Common myeloid progenitor, CD34-positive (primary cell): Measurements from ENCODE around the gene RIMS3.
A peak's percentile ranks its signal among the peaks of the same experiment; 100 is the strongest.

Experiments used
- CTCF ChIA-PET: fragments of 350-600 bp; sonication (Branson Sonifier 250); formaldehyde crosslinking; loops from one replicate; lab custom pipeline; 2021; ENCODE audit warnings: antibody characterized with exemption; lab: Charles Lee
- POLR2A ChIA-PET: fragments of 350-600 bp; sonication (Branson Sonifier 250); formaldehyde crosslinking; loops from one replicate; lab custom pipeline; 2021; ENCODE audit warnings: antibody characterized with exemption; lab: Charles Lee
- DNase-seq, 3 donors: peaks; one replicate each; pipeline versions ENCODE4 v3.0.0 to v3.0.0-alpha.2; 2013
- H3K27ac ChIP-seq, 2 experiments: 1 replicate in 1 of 2; 2 replicates in 1 of 2; pipeline ENCODE4 v1.7.0; 2013; ENCODE audit warnings: inconsistent platforms in 2 of 2, low read length in 2 of 2, mild to moderate bottlenecking in 2 of 2, low read depth in 1 of 2, moderate library complexity in 1 of 2; ENCODE audit not compliant: severe bottlenecking in 2 of 2, insufficient read depth in 1 of 2, poor library complexity in 1 of 2
- H3K27me3 ChIP-seq, 5 experiments: replicated peaks in 2 of 5; 1 replicate in 3 of 5; 2 replicates in 2 of 5; pipeline versions ENCODE4 v1.6.1 to v1.7.0; 2013; ENCODE audit warnings: low read length in 4 of 5, mild to moderate bottlenecking in 2 of 5, moderate library complexity in 2 of 5, inconsistent platforms in 1 of 5; ENCODE audit not compliant: insufficient read depth in 5 of 5, control insufficient read depth in 4 of 5
- H3K36me3 ChIP-seq, 4 experiments: 1 replicate in 2 of 4; 2 replicates in 2 of 4; pipeline versions ENCODE4 v1.6.1 to v1.7.0; 2013; ENCODE audit warnings: low read length in 3 of 4, control low read depth in 1 of 4, mild to moderate bottlenecking in 1 of 4; ENCODE audit not compliant: control insufficient read depth in 4 of 4, insufficient read depth in 4 of 4
- H3K4me1 ChIP-seq, 4 experiments: 1 replicate in 3 of 4; 2 replicates in 1 of 4; pipeline versions ENCODE4 v1.6.1 to v1.7.1; 2013; ENCODE audit warnings: low read length in 3 of 4, mild to moderate bottlenecking in 3 of 4, control low read depth in 1 of 4, inconsistent platforms in 1 of 4, moderate library complexity in 1 of 4; ENCODE audit not compliant: control insufficient read depth in 4 of 4, insufficient read depth in 4 of 4; ENCODE audit errors: control extremely low read depth in 1 of 4
- H3K4me3 ChIP-seq, 7 experiments: 1 replicate in 4 of 7; 2 replicates in 3 of 7; pipeline versions ENCODE4 v1.5.1 to v1.7.0; 2013; ENCODE audit warnings: mild to moderate bottlenecking in 7 of 7, low read length in 6 of 7, moderate library complexity in 6 of 7, inconsistent platforms in 2 of 7, low read depth in 2 of 7, control low read depth in 1 of 7; ENCODE audit not compliant: insufficient read depth in 4 of 7, control insufficient read depth in 1 of 7; ENCODE audit errors: extremely low read depth in 1 of 7
- H3K9me3 ChIP-seq, 5 experiments: 1 replicate in 4 of 5; 2 replicates in 1 of 5; pipeline versions ENCODE4 v1.6.1 to v1.7.1; 2013; ENCODE audit warnings: low read length in 4 of 5, mild to moderate bottlenecking in 2 of 5, inconsistent platforms in 1 of 5, low read depth in 1 of 5, moderate library complexity in 1 of 5; ENCODE audit not compliant: control insufficient read depth in 4 of 5, insufficient read depth in 2 of 5; ENCODE audit errors: control extremely low read depth in 1 of 5
- WGBS: methylation state at CpG from one replicate; pipeline ENCODE4 v1.1.5; 2013; ENCODE audit not compliant: insufficient coverage; 5-methylcytosine and 5-hydroxymethylcytosine counted together

Gene RIMS3

DNA sequence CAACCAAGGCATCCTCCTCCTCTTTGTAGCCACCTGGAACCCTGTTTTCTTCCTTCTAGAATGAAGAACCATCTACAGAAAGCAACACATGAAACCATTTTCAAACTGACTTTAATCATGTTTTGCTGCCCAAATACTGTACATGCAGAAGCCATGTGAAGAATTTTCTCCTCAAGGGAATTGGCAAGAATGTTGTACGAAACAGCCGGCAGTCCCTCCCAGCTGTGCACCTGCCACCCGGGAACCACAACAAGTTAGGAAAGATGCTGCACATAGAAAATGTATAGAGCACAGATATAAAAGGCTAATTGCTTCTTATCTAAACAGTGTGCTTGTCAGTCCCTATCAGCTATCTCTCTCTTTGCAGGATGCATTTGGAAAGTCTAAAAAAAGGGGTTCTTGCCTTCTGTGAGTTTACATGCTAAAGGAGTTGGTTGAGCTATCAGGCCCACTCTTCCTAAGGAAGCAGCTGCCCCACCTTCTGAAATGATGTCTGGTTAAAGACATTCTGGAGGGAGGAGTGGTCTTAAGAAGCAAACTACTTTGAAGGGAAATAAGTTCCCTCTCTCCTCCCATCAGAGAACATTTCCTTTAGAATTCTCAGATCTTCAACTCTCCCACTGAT, 44.8 kb downstream of the RIMS3 start:
- WGBS = 92% methylated on average over 2 of the region's 3 CpGs
- Histone ChIP-seq H3K36me3 (no peaks in the 10 kb centered on the region), H3K4me3 (no peak overlapping the region), H3K27me3 (peaks cover 0 to 2% (median 0%) of the 10 kb centered on the region in 5 experiments), H3K27ac (no peak overlapping the region), H3K4me1 (peaks cover 0 to 17% (median 11%) of the 10 kb centered on the region in 4 experiments), H3K9me3 (no peaks in the 10 kb centered on the region)
- ChIA-PET CTCF (interaction anchor here (0.6 to 1.1 kb wide), 3 partner anchors 48 to 327 kb away, joined by 3 read pairs; no protein-coding TSS in a partner anchor), POLR2A (no interaction called here)
- no peak for DNase-seq

DNA sequence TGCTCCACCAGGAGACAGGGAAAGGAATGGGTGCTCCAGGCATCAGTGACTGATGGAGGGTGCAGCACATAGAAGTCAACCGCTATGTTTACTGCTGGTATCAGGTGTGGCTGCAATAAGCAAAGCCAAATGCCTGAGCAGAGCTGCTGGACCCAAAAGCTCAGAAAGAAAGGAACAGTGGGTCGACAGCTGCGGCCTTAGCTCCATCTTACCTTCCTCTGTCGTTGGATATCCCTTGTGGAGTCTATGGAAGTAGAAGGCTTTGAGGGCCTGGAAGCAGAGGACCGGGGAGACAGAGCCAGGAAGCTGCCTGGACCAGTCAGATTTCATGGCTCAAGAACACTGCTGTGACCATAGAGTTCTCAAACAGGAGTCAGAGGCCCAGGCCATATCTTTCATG, 45.3 kb downstream of the RIMS3 start:
- DNase-seq = no peak
- CTCF ChIA-PET = interaction anchor here (0.6 to 1.1 kb wide), 2 partner anchors 154 to 328 kb away, joined by 3 read pairs; no protein-coding TSS in a partner anchor
- Histone ChIP-seq H3K27ac (no peak overlapping the region), H3K36me3 (no peaks in the 10 kb centered on the region), H3K27me3 (peaks cover 0 to 2% (median 0%) of the 10 kb centered on the region in 5 experiments), H3K4me3 (no peak overlapping the region), H3K4me1 (peaks cover 0 to 17% (median 11%) of the 10 kb centered on the region in 4 experiments), H3K9me3 (no peaks in the 10 kb centered on the region)
- POLR2A ChIA-PET = no interaction called here
- 98% methylated on average over 5 of the region's 5 CpGs for WGBS

- DNase-seq = no peak
- Histone ChIP-seq H3K9me3 (no peaks in the 10 kb centered on the region), H3K4me3 (no peak overlapping the region), H3K27ac (no peak overlapping the region), H3K27me3 (peaks cover 0 to 2% (median 0%) of the 10 kb centered on the region in 5 experiments), H3K36me3 (no peaks in the 10 kb centered on the region), H3K4me1 (peaks cover 0 to 5% (median 0%) of the 10 kb centered on the region in 4 experiments)
- CTCF ChIA-PET = no interaction called here
- WGBS = no CpG with 5 or more reads among the region's 1 CpG
- POLR2A ChIA-PET = no interaction called here
These were observed 47.4 kb downstream of the RIMS3 start for GRCh38 chr1:40618108-40618507.

GRCh38 chr1:40612345-40612831, 53.1 kb downstream of the RIMS3 start:
- Histone ChIP-seq H3K36me3 (no peaks in the 10 kb centered on the region), H3K9me3 (peaks cover 0 to 2% (median 0%) of the 10 kb centered on the region in 5 experiments), H3K4me1 (no peaks in the 10 kb centered on the region), H3K27ac (no peak overlapping the region), H3K27me3 (no peaks in the 10 kb centered on the region), H3K4me3 (no peak overlapping the region)
- 59% methylated on average over 11 of the region's 11 CpGs for WGBS
- ChIA-PET POLR2A (no interaction called here), CTCF (interaction anchor here (0.8 to 1.8 kb wide), 8 partner anchors 12 to 341 kb away, joined by 3 to 7 read pairs (median 4); no protein-coding TSS in a partner anchor)
- peak; percentile 59 to 83 (median 77) for DNase-seq

- CTCF ChIA-PET = interaction anchor here (0.8 to 1.9 kb wide), 7 partner anchors 9 to 162 kb away, joined by 4 to 5 read pairs (median 4); no protein-coding TSS in a partner anchor
- WGBS = 93% methylated on average over 3 of the region's 7 CpGs
- no peaks in the 10 kb centered on the region for H3K36me3 ChIP-seq
- H3K4me1 ChIP-seq = no peaks in the 10 kb centered on the region
- DNase-seq = no peak
- H3K4me3 ChIP-seq = no peak overlapping the region
- POLR2A ChIA-PET = interaction anchor here (0.6 kb wide), 2 partner anchors 29 to 78 kb away, joined by 3 to 7 read pairs; no protein-coding TSS in a partner anchor
- no peak overlapping the region for H3K27ac ChIP-seq
- H3K9me3 ChIP-seq = peaks cover 0 to 2% (median 0%) of the 10 kb centered on the region in 5 experiments
- no peaks in the 10 kb centered on the region for H3K27me3 ChIP-seq
These were observed 55.3 kb downstream of the RIMS3 start for GRCh38 chr1:40610156-40610555.

DNA sequence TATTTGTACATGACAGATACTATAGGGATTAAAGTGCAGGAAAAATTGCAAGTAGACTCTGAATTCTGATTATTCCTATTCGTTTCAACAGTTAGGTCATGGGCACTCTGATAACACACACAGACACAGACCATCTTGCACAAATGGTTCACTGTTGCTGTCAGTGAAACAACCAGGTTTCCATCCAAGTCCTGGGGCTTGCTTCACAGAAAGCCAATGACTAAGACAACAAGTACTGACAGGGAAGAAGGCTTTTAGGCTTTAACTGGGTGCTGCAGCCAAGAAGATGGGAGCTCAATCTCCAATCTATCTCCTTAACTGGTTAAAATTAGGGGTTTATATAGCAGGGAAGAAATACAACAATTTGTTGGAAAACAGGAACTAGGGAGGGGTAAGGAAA, 57.6 kb downstream of the RIMS3 start:
- Histone ChIP-seq H3K27ac (no peak overlapping the region), H3K27me3 (no peaks in the 10 kb centered on the region), H3K9me3 (peaks cover 0 to 2% (median 0%) of the 10 kb centered on the region in 5 experiments), H3K4me1 (no peaks in the 10 kb centered on the region), H3K36me3 (no peaks in the 10 kb centered on the region), H3K4me3 (no peak overlapping the region)
- DNase-seq = no peak
- ChIA-PET CTCF (interaction anchor here (1.5 kb wide), 2 partner anchors 73 to 75 kb away, joined by 3 read pairs; no protein-coding TSS in a partner anchor), POLR2A (no interaction called here)
- 100% methylated on average over 1 of the region's 1 CpG for WGBS

- Histone ChIP-seq H3K27me3 (no peaks in the 10 kb centered on the region), H3K27ac (no peak overlapping the region), H3K9me3 (peaks cover 0 to 2% (median 0%) of the 10 kb centered on the region in 5 experiments), H3K36me3 (no peaks in the 10 kb centered on the region), H3K4me1 (no peaks in the 10 kb centered on the region), H3K4me3 (no peak overlapping the region)
- WGBS = 88% methylated on average over 2 of the region's 2 CpGs
- ChIA-PET CTCF (interaction anchor here (1.5 kb wide), 1 partner anchor 74 kb away, joined by 3 read pairs; no protein-coding TSS in a partner anchor), POLR2A (no interaction called here)
- no peak for DNase-seq
These were observed 58.5 kb downstream of the RIMS3 start for GRCh38 chr1:40606978-40607377.
